Embryonic facial prominence (tissue), 1 donor: ENCODE measurements around the gene ARHGAP22.

Experiments used
- DNase-seq: peaks from one replicate; pipeline ENCODE4 v3.0.0-alpha.2; 2016; ENCODE audit errors: extremely low spot score

Gene ARHGAP22

GRCh38 chr10:48633381-48634197 is 28.7 kb upstream of the ARHGAP22 start:
- DNase-seq: no peak

- DNase-seq: no peak
Measured at GRCh38 chr10:48632166-48632565, 27.3 kb upstream of the ARHGAP22 start.

GRCh38 chr10:48627984-48628609 is 23.2 kb upstream of the ARHGAP22 start:
- no peak for DNase-seq

- DNase-seq: no peak
Measured at GRCh38 chr10:48626986-48627731, 22.3 kb upstream of the ARHGAP22 start.

- no peak for DNase-seq
Measured at GRCh38 chr10:48626447-48626846, 21.6 kb upstream of the ARHGAP22 start.

- no peak for DNase-seq
Measured at GRCh38 chr10:48625826-48626134, 20.9 kb upstream of the ARHGAP22 start.

GRCh38 chr10:48623607-48624132 is 18.8 kb upstream of the ARHGAP22 start:
- DNase-seq: no peak

GRCh38 chr10:48623009-48623408 is 18.1 kb upstream of the ARHGAP22 start:
- DNase-seq: no peak

- DNase-seq: no peak
Measured at GRCh38 chr10:48620719-48621118, 15.8 kb upstream of the ARHGAP22 start.

- no peak for DNase-seq
Measured at GRCh38 chr10:48616436-48616835, 11.6 kb upstream of the ARHGAP22 start.

- DNase-seq: no peak
Measured at GRCh38 chr10:48614481-48615390, 9.9 kb upstream of the ARHGAP22 start.

- no peak for DNase-seq
Measured at GRCh38 chr10:48613016-48613415, 8.1 kb upstream of the ARHGAP22 start.

GRCh38 chr10:48612236-48612943 is 7.5 kb upstream of the ARHGAP22 start:
- DNase-seq: no peak

GRCh38 chr10:48611133-48611532 is 6.3 kb upstream of the ARHGAP22 start:
- no peak for DNase-seq

- no peak for DNase-seq
Measured at GRCh38 chr10:48610585-48611093, 5.8 kb upstream of the ARHGAP22 start.

GRCh38 chr10:48609899-48610584 is 5.2 kb upstream of the ARHGAP22 start:
- DNase-seq: no peak

GRCh38 chr10:48609441-48609840 is 4.6 kb upstream of the ARHGAP22 start:
- DNase-seq: no peak

- no peak for DNase-seq
Measured at GRCh38 chr10:48608976-48609375, 4.1 kb upstream of the ARHGAP22 start.

- no peak for DNase-seq
Measured at GRCh38 chr10:48608279-48608681, 3.4 kb upstream of the ARHGAP22 start.
